Large intestine (tissue), 3 donors: ENCODE data around the gene CLDND1. TPM values are rescaled to one million over a fixed set of nuclear protein-coding genes. Genes with fewer than 3 reads are reported as not detected.

Experiments used
- DNase-seq, 2 donors: peaks; one replicate each; pipeline versions ENCODE4 v3.0.0 to v3.0.0-alpha.2; 2013
- H3K27ac ChIP-seq: one replicate; pipeline ENCODE4 v1.5.1; 2013; ENCODE audit warnings: low read length
- H3K27me3 ChIP-seq: 2 replicates; pipeline ENCODE4 v1.6.1; 2013; ENCODE audit warnings: low read length; ENCODE audit not compliant: control insufficient read depth, insufficient read depth
- H3K36me3 ChIP-seq: 2 replicates; pipeline ENCODE4 v1.6.1; 2013; ENCODE audit warnings: low read length; ENCODE audit not compliant: control insufficient read depth, insufficient read depth
- H3K4me1 ChIP-seq: one replicate; pipeline ENCODE4 v1.6.1; 2013; ENCODE audit warnings: low read length; ENCODE audit not compliant: control insufficient read depth, insufficient read depth
- H3K4me3 ChIP-seq: one replicate; pipeline ENCODE4 v1.5.1; 2013; ENCODE audit warnings: low read length
- H3K9me3 ChIP-seq: one replicate; pipeline ENCODE4 v1.6.1; 2013; ENCODE audit warnings: mild to moderate bottlenecking, low read depth, low read length, moderate library complexity; ENCODE audit not compliant: control insufficient read depth
- WGBS: methylation state at CpG from one replicate; pipeline ENCODE4 v1.1.5; 2013; ENCODE audit warnings: low lambda C conversion rate; ENCODE audit not compliant: insufficient coverage; 5-methylcytosine and 5-hydroxymethylcytosine counted together
- polyA plus RNA-seq: library from polyadenylated mRNA; unstranded; fragments of 120-200 nt; gene quantifications from one replicate; pipeline ENCODE4 v1.2.1, GENCODE V29; 2013

The CLDND1 gene
- polyA plus RNA-seq, 1 donor, result 111 TPM

- Histone ChIP-seq H3K36me3 (no peaks in the 10 kb centered on the region), H3K27me3 (no peaks in the 10 kb centered on the region), H3K4me1 (peaks cover 12% of the 10 kb centered on the region), H3K9me3 (no peaks in the 10 kb centered on the region), H3K27ac (peak overlapping the region; percentile 63), H3K4me3 (no peak overlapping the region)
- no peak for DNase-seq
- WGBS, result no CpG with 5 or more reads among the region's 4 CpGs
Measured at GRCh38 chr3:98552232-98553020, 29.7 kb upstream of the CLDND1 start.

GRCh38 chr3:98551754-98552153 is 29.1 kb upstream of the CLDND1 start:
- H3K27ac ChIP-seq, result peak overlapping the region; percentile 63
- DNase-seq, result peak; percentile 82 to 93
- H3K4me3 ChIP-seq, result no peak overlapping the region
- H3K36me3 ChIP-seq, result no peaks in the 10 kb centered on the region
- no CpG with 5 or more reads among the region's 3 CpGs for WGBS
- H3K4me1 ChIP-seq, result peaks cover 12% of the 10 kb centered on the region
- no peaks in the 10 kb centered on the region for H3K27me3 ChIP-seq
- H3K9me3 ChIP-seq, result no peaks in the 10 kb centered on the region

- no CpG with 5 or more reads among the region's 2 CpGs for WGBS
- peak overlapping the region; percentile 63 for H3K27ac ChIP-seq
- peaks cover 12% of the 10 kb centered on the region for H3K4me1 ChIP-seq
Measured at GRCh38 chr3:98551236-98551635, 28.5 kb upstream of the CLDND1 start.

GRCh38 chr3:98550833-98551232 is 28.1 kb upstream of the CLDND1 start:
- DNase-seq, result no peak
- H3K27ac ChIP-seq, result peak overlapping the region; percentile 63

More at GRCh38 chr3:98551236-98551635, 28.5 kb upstream of the CLDND1 start:
- Histone ChIP-seq H3K4me3 (no peak overlapping the region), H3K9me3 (no peaks in the 10 kb centered on the region), H3K36me3 (no peaks in the 10 kb centered on the region), H3K27me3 (no peaks in the 10 kb centered on the region)
- DNase-seq, result no peak

GRCh38 chr3:98548544-98548943 is 25.8 kb upstream of the CLDND1 start:
- no CpG with 5 or more reads among the region's 5 CpGs for WGBS
- Histone ChIP-seq H3K27ac (no peak overlapping the region), H3K4me1 (peaks cover 12% of the 10 kb centered on the region), H3K9me3 (no peaks in the 10 kb centered on the region), H3K36me3 (no peaks in the 10 kb centered on the region), H3K27me3 (no peaks in the 10 kb centered on the region), H3K4me3 (no peak overlapping the region)
- DNase-seq, result no peak

More at GRCh38 chr3:98550833-98551232, 28.1 kb upstream of the CLDND1 start:
- Histone ChIP-seq H3K36me3 (no peaks in the 10 kb centered on the region), H3K4me1 (peaks cover 12% of the 10 kb centered on the region), H3K27me3 (no peaks in the 10 kb centered on the region), H3K9me3 (no peaks in the 10 kb centered on the region), H3K4me3 (no peak overlapping the region)
- WGBS, result no CpG with 5 or more reads among the region's 3 CpGs

- Histone ChIP-seq H3K9me3 (no peaks in the 10 kb centered on the region), H3K27ac (no peak overlapping the region), H3K4me1 (peaks cover 14% of the 10 kb centered on the region), H3K4me3 (no peak overlapping the region), H3K27me3 (no peaks in the 10 kb centered on the region), H3K36me3 (no peaks in the 10 kb centered on the region)
- no peak for DNase-seq
- 81% methylated on average over 2 of the region's 5 CpGs for WGBS
Measured at GRCh38 chr3:98545940-98546339, 23.2 kb upstream of the CLDND1 start.

- no peaks in the 10 kb centered on the region for H3K27me3 ChIP-seq
- H3K4me1 ChIP-seq, result peaks cover 14% of the 10 kb centered on the region
- no peak overlapping the region for H3K4me3 ChIP-seq
- H3K9me3 ChIP-seq, result no peaks in the 10 kb centered on the region
- no peaks in the 10 kb centered on the region for H3K36me3 ChIP-seq
- WGBS, result no CpG with 5 or more reads among the region's 1 CpG
- DNase-seq, result no peak
- peak overlapping the region; percentile 44 for H3K27ac ChIP-seq
Measured at GRCh38 chr3:98542623-98543022, 19.9 kb upstream of the CLDND1 start.

- H3K4me1 ChIP-seq, result peaks cover 14% of the 10 kb centered on the region
- no CpG with 5 or more reads among the region's 1 CpG for WGBS
Measured at GRCh38 chr3:98541695-98542094, 19.0 kb upstream of the CLDND1 start.

GRCh38 chr3:98540346-98540745 is 17.6 kb upstream of the CLDND1 start:
- peaks cover 14% of the 10 kb centered on the region for H3K4me1 ChIP-seq
- H3K36me3 ChIP-seq, result no peaks in the 10 kb centered on the region
- WGBS, result 79% methylated on average over 2 of the region's 3 CpGs
- peak overlapping the region; percentile 82 for H3K27ac ChIP-seq
- H3K9me3 ChIP-seq, result no peaks in the 10 kb centered on the region
- H3K27me3 ChIP-seq, result no peaks in the 10 kb centered on the region
- DNase-seq, result peak; percentile 52 to 82
- no peak overlapping the region for H3K4me3 ChIP-seq

More at GRCh38 chr3:98541695-98542094, 19.0 kb upstream of the CLDND1 start:
- DNase-seq, result peak in 1 of 2 donors; percentile 27
- no peak overlapping the region for H3K4me3 ChIP-seq
- H3K27me3 ChIP-seq, result no peaks in the 10 kb centered on the region
- H3K36me3 ChIP-seq, result no peaks in the 10 kb centered on the region
- H3K27ac ChIP-seq, result peak overlapping the region; percentile 44
- H3K9me3 ChIP-seq, result no peaks in the 10 kb centered on the region

- no peak for DNase-seq
- H3K27ac ChIP-seq, result no peak overlapping the region
- no peaks in the 10 kb centered on the region for H3K9me3 ChIP-seq
- no peak overlapping the region for H3K4me3 ChIP-seq
- no peaks in the 10 kb centered on the region for H3K36me3 ChIP-seq
- H3K4me1 ChIP-seq, result peaks cover 2% of the 10 kb centered on the region
- H3K27me3 ChIP-seq, result no peaks in the 10 kb centered on the region
- WGBS, result no CpG with 5 or more reads among the region's 6 CpGs
Measured at GRCh38 chr3:98536456-98537017, 13.8 kb upstream of the CLDND1 start.
